Lower leg skin (tissue), 4 donors: ENCODE data around the gene CIAO3. TPM values are rescaled to one million over a fixed set of nuclear protein-coding genes. Genes with fewer than 3 reads are reported as not detected.

Experiments
- DNase-seq, 2 donors: peaks; one replicate each; pipeline ENCODE4 v3.0.0-alpha.2; 2019; ENCODE audit warnings: low spot score in 2 of 2
- H3K4me3 ChIP-seq: fragments of 200-600 bp; sonication (generic); 2 replicates; pipeline ENCODE4 v1.5.1; 2017; ENCODE audit warnings: mild to moderate bottlenecking, low read depth; ENCODE audit not compliant: poor library complexity, severe bottlenecking
- CTCF ChIP-seq, 3 donors: fragments of 450-650 bp; IDR thresholded peaks; one replicate each; pipeline ENCODE4 v1.5.1; 2016; ENCODE audit warnings: antibody characterized with exemption in 3 of 3, mild to moderate bottlenecking in 3 of 3, moderate library complexity in 2 of 3
- POLR2A ChIP-seq, 2 donors: fragments of 450-650 bp; IDR thresholded peaks; one replicate each; pipeline ENCODE4 v1.6.1; 2016 to 2017; ENCODE audit warnings: antibody characterized with exemption in 2 of 2, mild to moderate bottlenecking in 1 of 2, moderate library complexity in 1 of 2
- WGBS, 2 donors: methylation state at CpG; one replicate each; pipeline ENCODE4 v1.1.5; 2018; 5-methylcytosine and 5-hydroxymethylcytosine counted together
- intact Hi-C: fragments of 100-400 bp; cut with DNase I; formaldehyde crosslinking; loops from one replicate; pipeline ENCODE4 v1.15.0; 2023; ENCODE audit warnings: low total_unique reads
- total RNA-seq, 4 donors: library from RNA; depleted of rRNA; stranded (reverse); fragments of >200 nt; gene quantifications; one replicate each; pipeline ENCODE4 v1.1.0, GENCODE V29; 2016

The CIAO3 gene
- total RNA-seq, 4 donors from 2014 or later: 34.7 to 75.8 (median 42.2) TPM

- no peak for DNase-seq
- H3K4me3 ChIP-seq: no peak overlapping the region
- intact Hi-C loops: no loop called here
- TF ChIP-seq POLR2A (IDR thresholded peaks at IDR 0.05) (no peak), CTCF (IDR thresholded peaks at IDR 0.05) (no peak)
- WGBS, 2 donors: 77 to 86% methylated on average over 29 to 38 of the region's 46 CpGs
Measured at GRCh38 chr16:774086-775001, 33.5 kb upstream of the CIAO3 start.

- intact Hi-C loops: no loop called here
- 85 to 90% methylated on average over 16 to 18 of the region's 18 CpGs for WGBS, 2 donors
- TF ChIP-seq CTCF (IDR thresholded peaks at IDR 0.05) (no peak), POLR2A (IDR thresholded peaks at IDR 0.05) (no peak)
- no peak for DNase-seq
- H3K4me3 ChIP-seq: no peak overlapping the region
Measured at GRCh38 chr16:772959-773358, 32.2 kb upstream of the CIAO3 start.

GRCh38 chr16:770411-770810, 29.6 kb upstream of the CIAO3 start:
- WGBS, 2 donors: 75% methylated on average over 4 of the region's 13 CpGs; no CpG with 5 or more reads in 1 of the 2 donors
- TF ChIP-seq POLR2A (IDR thresholded peaks at IDR 0.05): no peak
- DNase-seq: no peak
- intact Hi-C loops: no loop called here
- no peak overlapping the region for H3K4me3 ChIP-seq

GRCh38 chr16:769934-770333, 29.1 kb upstream of the CIAO3 start:
- WGBS, 2 donors: 72 to 76% methylated on average over 15 to 19 of the region's 19 CpGs
- no peak overlapping the region for H3K4me3 ChIP-seq
- no peak for DNase-seq
- TF ChIP-seq POLR2A (IDR thresholded peaks at IDR 0.05) (no peak), CTCF (IDR thresholded peaks at IDR 0.05) (no peak)
- intact Hi-C loops: no loop called here

- no peak overlapping the region for H3K4me3 ChIP-seq
- TF ChIP-seq CTCF (IDR thresholded peaks at IDR 0.05) (no peak), POLR2A (IDR thresholded peaks at IDR 0.05) (no peak)
- intact Hi-C loops: no loop called here
- DNase-seq: no peak
- 73 to 85% methylated on average over 6 to 9 of the region's 20 CpGs for WGBS, 2 donors
Measured at GRCh38 chr16:769184-769784, 28.5 kb upstream of the CIAO3 start.

GRCh38 chr16:768428-768827, 27.6 kb upstream of the CIAO3 start:
- no peak overlapping the region for H3K4me3 ChIP-seq
- no peak for DNase-seq
- intact Hi-C loops: no loop called here
- no peak for TF ChIP-seq CTCF (IDR thresholded peaks at IDR 0.05)
- 39 to 51% methylated on average over 16 to 17 of the region's 21 CpGs for WGBS, 2 donors
